H54 (cell line): ENCODE results near the gene UBALD2.
"Not testable (repeated sequence)": the region's sequence is repeated elsewhere in the genome, so short reads cannot be mapped to it uniquely, and the experiment has no call there.

ENCODE experiments used
- DNase-seq: peaks from one replicate; pipeline ENCODE4 v3.0.0; 2011; ENCODE audit warnings: low spot score, mixed read lengths; ENCODE audit not compliant: insufficient read length
- FAIRE-seq: peaks from 3 replicates; lab custom pipeline; 2011; peaks lifted over from hg19 to GRCh38; lab: Jason Lieb, UNC
- POLR2A ChIP-seq: IDR thresholded peaks from 2 replicates; pipeline ENCODE4 v1.6.1; 2011; ENCODE audit warnings: low read depth, mild to moderate bottlenecking, low read length

Gene UBALD2

DNA sequence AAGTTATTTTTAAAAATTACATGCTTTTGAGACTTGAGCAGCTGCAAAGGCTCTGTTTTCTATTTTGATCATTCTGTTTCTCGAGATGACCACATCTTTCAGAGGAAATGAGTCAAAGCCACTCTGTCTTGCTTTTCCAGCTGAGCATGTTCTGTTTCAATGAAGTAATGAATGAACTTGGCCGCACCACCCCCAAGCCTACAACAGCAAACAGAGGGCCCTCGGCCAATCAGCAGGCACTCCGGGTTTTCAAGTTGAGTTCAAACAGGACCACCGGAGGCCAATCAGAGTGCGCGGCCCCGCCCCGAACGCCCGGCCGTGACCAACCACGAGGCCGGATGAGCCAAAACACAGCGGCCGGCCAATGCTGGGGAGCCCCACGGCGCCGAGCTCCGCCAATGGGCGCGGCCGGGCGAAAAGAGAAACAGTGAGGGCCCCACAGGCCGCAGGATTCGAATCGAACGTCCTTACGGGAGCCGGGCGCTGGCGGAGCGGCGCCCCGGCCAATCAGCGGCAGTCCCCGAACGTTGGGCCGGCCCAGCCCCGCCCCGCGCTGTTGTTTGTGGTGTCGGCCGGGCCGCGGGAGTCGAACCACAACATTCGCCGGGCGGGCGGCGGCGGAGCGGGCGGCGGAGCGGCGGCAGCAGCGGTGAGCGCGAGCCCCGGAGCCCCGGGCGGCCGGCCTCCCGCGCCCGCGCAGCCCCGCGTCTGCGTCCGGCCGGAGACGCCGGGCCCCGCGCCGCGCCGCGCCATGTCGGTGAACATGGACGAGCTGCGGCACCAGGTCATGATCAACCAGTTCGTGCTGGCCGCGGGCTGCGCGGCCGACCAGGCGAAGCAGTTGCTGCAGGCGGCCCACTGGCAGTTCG, at the start of gene UBALD2:
UBALD2 (plus strand) TSS at position 594 of the 869 bp plus-strand sequence; CDS start at position 752, 158 bp downstream.
- FAIRE-seq (no peak), DNase-seq (peak; percentile 100)
- TF ChIP-seq POLR2A = peak; percentile 74

DNA sequence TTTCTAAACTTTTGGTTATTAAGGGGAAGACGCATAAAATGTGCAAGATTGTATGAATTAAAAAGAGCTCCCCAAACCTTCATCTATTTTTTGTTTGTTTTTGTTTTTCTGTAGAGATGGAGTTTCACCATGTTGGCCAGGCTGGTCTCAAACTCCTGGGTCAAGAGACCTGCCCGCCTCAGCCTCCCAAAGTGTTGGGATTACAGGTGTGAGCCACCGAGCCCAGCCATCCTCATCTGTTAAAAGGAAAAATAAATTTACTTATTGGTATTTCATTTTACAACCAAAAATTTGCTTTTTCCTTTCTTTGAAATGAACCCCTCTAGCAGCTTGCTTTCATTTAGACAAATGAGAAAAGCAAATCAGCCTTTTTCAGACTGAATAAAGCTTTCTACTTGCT, 48.1 kb upstream of the UBALD2 start:
- no peak for FAIRE-seq
- no peak for TF ChIP-seq POLR2A
- no peak for DNase-seq

DNA sequence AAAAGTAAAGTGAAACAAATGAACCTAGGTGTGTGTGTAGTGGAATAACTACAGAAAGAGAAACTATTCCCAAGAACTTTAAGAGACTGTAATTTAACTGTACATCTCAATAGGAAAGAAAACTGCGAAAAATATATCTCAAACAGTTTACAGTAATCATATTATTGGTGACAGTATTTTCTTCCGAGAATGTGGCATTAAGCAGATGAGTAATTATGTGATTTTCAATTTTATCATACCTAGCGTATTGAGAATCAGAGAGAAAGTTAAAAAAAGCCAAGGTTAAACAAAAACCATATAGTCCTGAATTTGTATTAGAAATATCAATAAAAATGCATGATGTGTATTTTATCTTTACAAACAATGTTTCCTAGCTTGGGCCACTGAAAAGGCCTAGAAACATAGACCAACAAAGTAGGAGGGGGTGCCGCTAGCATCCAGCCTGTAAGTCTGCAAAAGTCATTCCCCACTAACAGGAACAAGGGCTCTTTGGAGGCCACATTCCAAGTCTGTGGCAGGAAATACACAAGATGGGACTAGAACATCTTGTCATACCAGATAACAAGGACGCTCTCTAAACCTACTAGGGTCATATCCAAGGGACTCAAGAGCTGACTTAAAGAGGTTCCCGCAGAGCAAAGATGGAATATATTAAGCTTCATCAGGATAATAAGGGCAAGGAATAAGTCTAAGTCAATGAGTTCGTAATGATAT, 45.3 kb upstream of the UBALD2 start:
- DNase-seq (no peak), FAIRE-seq (no peak)
- TF ChIP-seq POLR2A = no peak

GRCh38 chr17:76223802-76224201, 41.3 kb upstream of the UBALD2 start:
- FAIRE-seq = no peak
- no peak for DNase-seq
- no peak for TF ChIP-seq POLR2A

DNA sequence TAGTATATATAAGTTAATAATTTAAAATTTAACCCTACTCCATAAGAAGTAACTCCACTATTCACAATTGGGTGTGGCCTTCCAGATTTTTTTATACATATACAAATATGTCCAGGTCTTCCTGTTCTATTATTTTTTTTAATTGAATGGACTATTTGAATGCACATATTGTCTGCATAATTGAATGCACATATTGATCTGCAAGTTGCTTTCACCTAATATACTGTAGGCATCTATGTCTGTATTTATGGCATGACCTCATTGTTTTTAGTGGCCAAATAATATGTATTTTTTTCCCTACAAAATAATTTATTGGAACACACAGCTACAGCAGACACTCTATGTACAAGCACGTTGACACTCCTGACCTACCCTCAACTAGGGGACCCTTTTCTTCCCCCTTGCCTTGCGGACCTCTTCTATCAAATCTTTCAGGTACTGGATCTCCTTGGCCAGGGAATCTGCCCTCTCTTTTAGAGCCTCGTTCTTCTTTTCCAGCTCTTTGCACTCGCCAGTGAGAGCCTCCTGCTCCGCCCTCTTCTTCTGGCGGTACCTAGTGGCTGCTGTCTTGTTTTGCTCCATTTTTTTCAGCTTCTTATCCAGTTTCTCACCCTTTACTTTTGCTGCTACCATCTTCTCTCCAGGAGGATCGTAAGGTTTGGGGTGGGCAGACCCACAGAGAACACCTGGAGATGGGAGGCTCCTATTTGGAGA, 39.6 kb upstream of the UBALD2 start:
- FAIRE-seq, DNase-seq: not testable (repeated sequence)

DNA sequence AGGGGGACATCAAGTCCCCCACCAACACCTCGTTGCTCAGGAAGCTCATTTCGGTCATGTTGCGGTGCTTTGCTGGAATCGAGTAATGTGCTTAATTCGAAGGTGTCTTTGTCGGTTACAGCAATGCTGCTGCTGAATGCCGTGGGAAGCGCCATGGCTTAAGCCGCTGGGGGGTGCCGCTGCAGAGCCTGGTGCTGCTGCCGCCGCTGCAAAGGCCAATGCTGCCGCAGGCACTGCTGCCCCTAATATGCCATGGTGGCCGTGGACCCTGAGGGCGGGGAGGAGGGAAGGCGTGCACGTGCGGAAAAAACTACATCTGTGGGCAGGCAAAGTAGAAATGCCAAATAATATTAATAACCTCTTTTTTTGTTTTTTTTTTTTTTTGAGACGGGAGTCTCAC, 38.4 kb upstream of the UBALD2 start:
- not testable (repeated sequence) for DNase-seq, FAIRE-seq

DNA sequence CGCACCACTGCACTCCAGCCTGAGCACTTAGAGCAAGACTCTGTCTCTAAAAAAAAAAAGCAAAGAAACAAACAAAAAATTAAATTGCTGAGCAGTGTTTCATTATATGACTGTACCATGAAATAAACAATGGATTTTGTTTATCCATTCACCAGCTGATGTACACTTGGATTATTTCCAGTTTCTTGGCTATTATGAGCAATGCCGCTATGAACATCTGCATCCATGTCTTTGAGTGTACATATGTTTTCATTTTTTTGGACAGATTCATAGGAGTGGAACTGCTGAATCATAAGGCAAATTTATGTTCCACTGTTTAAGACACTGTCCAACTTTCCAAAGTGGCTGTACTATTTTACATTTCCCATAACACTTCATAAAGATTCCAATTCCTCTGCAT, 32.8 kb upstream of the UBALD2 start:
- DNase-seq (no peak), FAIRE-seq (no peak)
- TF ChIP-seq POLR2A = no peak

- FAIRE-seq = no peak
- no peak for DNase-seq
- TF ChIP-seq POLR2A = no peak
These were observed 31.4 kb upstream of the UBALD2 start for GRCh38 chr17:76233588-76234353.

DNA sequence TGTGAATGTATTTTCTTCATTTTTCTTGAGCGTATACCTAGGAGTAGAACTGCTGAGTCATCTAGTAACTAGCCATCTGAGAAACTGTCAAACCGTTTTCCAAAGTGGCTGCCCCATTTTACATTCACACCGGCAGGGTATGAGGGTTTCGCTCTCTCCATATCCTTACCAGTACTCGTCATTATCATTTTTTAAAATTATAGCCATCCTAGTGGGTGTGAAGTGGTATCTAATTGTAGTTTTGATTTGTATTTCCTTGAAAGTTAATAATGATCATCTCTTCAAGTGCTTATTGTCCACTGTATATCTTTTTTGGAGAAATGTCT, 30.8 kb upstream of the UBALD2 start:
- FAIRE-seq (no peak), DNase-seq (no peak)
- TF ChIP-seq POLR2A = no peak

- DNase-seq = no peak
- no peak for TF ChIP-seq POLR2A
- no peak for FAIRE-seq
These were observed 29.3 kb upstream of the UBALD2 start for GRCh38 chr17:76235883-76236282.

DNA sequence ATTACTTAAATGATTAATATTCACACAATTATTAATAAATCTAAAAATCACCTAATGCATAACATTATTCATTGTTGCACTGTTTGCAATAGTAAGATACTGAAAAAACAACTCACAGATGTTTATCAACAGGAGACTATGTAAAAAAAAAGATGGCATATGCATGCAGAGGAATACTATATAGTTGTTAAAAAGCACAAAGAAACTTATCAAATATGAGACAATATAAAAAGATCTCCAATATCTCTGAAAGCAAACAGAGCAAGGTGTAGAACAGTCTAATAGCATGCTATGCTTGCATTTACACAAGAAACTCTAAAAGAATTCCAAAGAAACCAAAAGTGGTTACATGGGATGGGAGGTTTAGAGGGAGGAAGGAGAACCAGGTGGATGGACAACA, 28.5 kb upstream of the UBALD2 start:
- no peak for TF ChIP-seq POLR2A
- no peak for DNase-seq
- FAIRE-seq = no peak

- FAIRE-seq = no peak
- TF ChIP-seq POLR2A = no peak
- no peak for DNase-seq
These were observed 27.3 kb upstream of the UBALD2 start for GRCh38 chr17:76237859-76238313.

DNA sequence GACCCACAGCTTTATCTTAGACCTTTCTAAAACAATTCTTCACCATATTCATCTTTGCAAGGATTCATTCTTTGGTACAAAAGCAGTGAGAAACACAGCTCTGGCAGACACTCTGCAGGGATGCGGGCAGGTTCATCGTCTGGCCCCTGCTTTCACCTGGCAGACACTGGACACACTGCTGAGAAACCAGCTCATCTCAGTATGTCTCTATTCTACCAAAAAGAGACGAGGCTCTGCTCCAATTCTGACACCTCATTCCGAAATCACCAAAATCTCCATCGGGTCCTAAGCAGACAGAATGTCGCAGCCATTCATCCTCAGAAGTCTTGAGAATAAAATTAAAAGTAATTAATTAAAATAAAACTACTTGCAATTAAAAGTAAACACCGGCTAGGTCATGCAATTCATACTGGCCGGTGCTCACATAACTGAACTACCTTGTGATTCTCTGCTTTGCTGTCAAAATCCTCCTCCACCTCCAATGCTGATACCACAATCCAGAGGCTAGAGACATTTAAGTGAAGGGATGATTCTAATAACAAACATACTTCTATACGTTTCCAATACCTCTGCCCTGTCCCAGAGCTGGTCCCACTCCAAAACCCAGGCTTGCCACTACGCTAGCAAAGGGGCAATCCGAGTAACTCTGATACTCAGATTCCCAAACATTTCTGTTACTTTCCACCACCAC, 26.2 kb upstream of the UBALD2 start:
- no peak for TF ChIP-seq POLR2A
- DNase-seq (no peak), FAIRE-seq (no peak)
